Embryonic facial prominence (tissue), 1 donor: ENCODE measurements around the gene RTN3.
"Not testable (repeated sequence)": the region's sequence is repeated elsewhere in the genome, so short reads cannot be mapped to it uniquely, and the experiment has no call there.

Source experiments
- DNase-seq: peaks from one replicate; pipeline ENCODE4 v3.0.0-alpha.2; 2016; ENCODE audit errors: extremely low spot score

The RTN3 gene

GRCh38 chr11:63768237-63769041, 87.1 kb downstream of the RTN3 start, which contains the start of gene ZFTA:
TSS of gene ZFTA (minus strand) at chr11:63768775. CDS start at chr11:63768622, 153 bp downstream.
- DNase-seq = no peak

- DNase-seq = no peak
These were observed 87.9 kb downstream of the RTN3 start for GRCh38 chr11:63769042-63769713.

GRCh38 chr11:63769714-63770455, 88.6 kb downstream of the RTN3 start:
- DNase-seq = no peak

- no peak for DNase-seq
These were observed 89.5 kb downstream of the RTN3 start for GRCh38 chr11:63770763-63771162.

- DNase-seq = not testable (repeated sequence)
These were observed 90.5 kb downstream of the RTN3 start for GRCh38 chr11:63771741-63772318.

- no peak for DNase-seq
These were observed 93.9 kb downstream of the RTN3 start for GRCh38 chr11:63775191-63775590.

- DNase-seq = no peak
These were observed 97.7 kb downstream of the RTN3 start for GRCh38 chr11:63779039-63779438.

GRCh38 chr11:63782749-63783148, 101.4 kb downstream of the RTN3 start:
- DNase-seq = no peak

- no peak for DNase-seq
These were observed 102.8 kb downstream of the RTN3 start for GRCh38 chr11:63783925-63784592.

- DNase-seq = no peak
These were observed 104.5 kb downstream of the RTN3 start for GRCh38 chr11:63785823-63786222.

- no peak for DNase-seq
These were observed 110.3 kb downstream of the RTN3 start for GRCh38 chr11:63791495-63792167.

GRCh38 chr11:63793161-63793560, 111.9 kb downstream of the RTN3 start:
- no peak for DNase-seq

- DNase-seq = no peak
These were observed 113.8 kb downstream of the RTN3 start for GRCh38 chr11:63795066-63795465.

- no peak for DNase-seq
These were observed 119.6 kb downstream of the RTN3 start for GRCh38 chr11:63800921-63801320.

GRCh38 chr11:63802637-63803414, 121.5 kb downstream of the RTN3 start:
- DNase-seq = no peak

- no peak for DNase-seq
These were observed 123.0 kb downstream of the RTN3 start for GRCh38 chr11:63804259-63804658.

- DNase-seq = no peak
These were observed 124.6 kb downstream of the RTN3 start for GRCh38 chr11:63805844-63806415.
